Measurements from ENCODE around the gene C16orf54.
"Not testable (repeated sequence)": the region's sequence is repeated elsewhere in the genome, so short reads cannot be mapped to it uniquely, and the experiment has no call there.

The C16orf54 gene

DNA sequence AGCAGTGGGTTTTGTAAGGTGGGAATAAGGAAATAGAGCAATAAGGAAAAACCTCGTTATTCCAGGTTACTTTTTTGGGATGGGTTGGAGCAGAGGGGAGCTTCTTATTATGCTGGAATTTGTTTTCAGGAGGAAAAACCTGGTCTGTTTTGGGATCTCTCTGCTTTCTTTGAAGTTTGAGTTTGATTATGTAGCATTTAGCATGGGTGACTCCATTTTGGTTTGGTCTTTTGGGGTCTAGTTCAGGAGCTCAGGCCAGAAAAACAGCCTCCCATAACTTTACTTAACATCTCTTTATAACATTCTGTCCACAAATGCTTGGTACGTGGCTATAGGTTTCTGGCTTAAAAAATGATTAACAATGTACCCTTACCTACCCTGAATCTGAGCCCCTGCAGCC lies 23.7 kb upstream of the C16orf54 start:
- DNase-seq (ENCODE audit: low read depth in 2 of 2), result no peak

DNA sequence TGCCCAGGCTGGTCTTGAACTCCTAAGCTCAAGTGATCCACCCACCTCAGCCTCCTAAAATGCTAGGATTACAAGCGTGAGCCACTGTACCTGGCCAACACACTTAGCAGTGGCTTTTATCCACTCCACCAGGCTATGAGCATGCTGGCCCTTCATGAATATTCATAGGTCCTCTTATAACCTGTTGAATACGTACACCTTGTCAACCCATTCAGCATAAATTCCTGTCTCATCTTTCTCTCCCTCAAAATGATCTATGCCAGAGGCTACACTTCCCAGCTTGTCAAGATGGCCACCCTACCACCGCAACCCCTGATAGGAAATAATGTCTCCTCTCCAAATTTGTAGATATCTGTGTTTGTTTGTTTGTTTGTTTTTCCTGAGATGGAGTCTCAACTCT lies 21.3 kb upstream of the C16orf54 start:
- DNase-seq (ENCODE audit: low read depth in 2 of 2), result no peak

GRCh38 chr16:29766571-29766970 lies 20.8 kb upstream of the C16orf54 start:
- no peak for DNase-seq (ENCODE audit: low read depth in 2 of 2)

DNA sequence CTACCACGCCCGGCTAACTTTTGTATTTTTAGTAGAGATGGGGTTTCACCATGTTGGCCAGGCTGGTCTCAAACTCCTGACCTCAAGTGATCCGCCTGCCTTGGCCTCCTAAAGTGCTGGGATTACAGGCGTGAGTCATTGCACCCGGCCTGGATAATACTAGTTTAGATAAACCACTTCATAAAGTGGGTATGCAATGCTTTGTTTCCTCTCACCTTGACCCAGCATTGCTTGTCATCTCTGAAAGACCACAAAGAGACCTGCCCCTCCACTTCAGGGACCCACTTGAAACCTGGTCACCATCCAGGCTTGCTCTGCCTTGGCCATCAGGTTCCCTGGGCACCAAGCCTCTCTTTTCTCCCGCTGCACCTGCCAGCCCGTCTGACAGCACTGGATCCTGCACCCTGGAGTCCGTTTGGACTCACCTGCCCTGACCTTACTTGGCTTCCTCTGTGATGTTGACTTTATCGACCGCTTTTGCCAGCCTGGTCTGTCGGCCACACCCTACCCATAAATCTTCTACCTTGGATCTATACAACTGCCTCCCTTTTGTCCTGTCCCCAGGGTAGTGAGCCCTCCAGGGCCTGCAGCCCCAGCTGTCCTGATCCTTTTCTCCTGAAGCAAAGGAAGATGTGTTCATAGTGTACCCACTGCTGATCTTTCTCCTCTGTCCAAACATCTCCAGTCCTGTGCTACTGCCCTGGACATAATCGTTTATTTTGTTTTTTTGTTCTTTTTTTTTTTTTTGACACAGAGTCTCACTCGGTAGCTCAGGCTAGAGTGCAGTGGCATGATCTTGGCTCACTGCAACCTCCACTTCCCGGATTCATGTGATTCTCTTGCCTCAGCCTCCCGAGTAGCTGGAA lies 19.6 kb upstream of the C16orf54 start:
- no peak for DNase-seq (ENCODE audit: low read depth in 2 of 2)

GRCh38 chr16:29763326-29763725 lies 17.5 kb upstream of the C16orf54 start:
- no peak for DNase-seq (ENCODE audit: low read depth in 2 of 2)

GRCh38 chr16:29761882-29762281 lies 16.1 kb upstream of the C16orf54 start:
- DNase-seq (ENCODE audit: low read depth in 2 of 2), result no peak

DNA sequence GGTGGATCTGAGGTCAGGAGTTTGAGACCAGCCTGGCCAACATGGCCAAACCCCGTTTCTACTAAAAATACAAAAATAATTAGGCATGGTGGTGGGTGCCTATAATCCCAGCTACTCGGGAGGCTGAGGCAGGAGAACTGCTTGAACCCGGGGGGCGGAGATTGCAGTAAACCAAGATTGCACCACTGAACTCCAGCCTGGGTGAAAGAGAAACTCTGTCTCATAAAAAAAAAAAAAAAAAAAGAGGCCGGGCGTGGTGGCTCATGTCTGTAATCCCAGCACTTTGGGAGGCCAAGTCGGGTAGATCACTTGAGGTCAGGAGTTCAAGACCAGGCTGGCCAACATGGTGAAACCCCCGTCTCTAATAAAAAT lies 15.5 kb upstream of the C16orf54 start:
- not testable (repeated sequence) for DNase-seq (ENCODE audit: low read depth in 2 of 2)

GRCh38 chr16:29760567-29761279 lies 14.9 kb upstream of the C16orf54 start:
- no peak for DNase-seq (ENCODE audit: low read depth in 2 of 2)

- no peak for DNase-seq (ENCODE audit: low read depth in 2 of 2)
Observed at GRCh38 chr16:29757950-29758466, 12.2 kb upstream of the C16orf54 start.

GRCh38 chr16:29757086-29757485 lies 11.3 kb upstream of the C16orf54 start:
- not testable (repeated sequence) for DNase-seq (ENCODE audit: low read depth in 2 of 2)

GRCh38 chr16:29756654-29757053 lies 10.9 kb upstream of the C16orf54 start:
- no peak for DNase-seq (ENCODE audit: low read depth in 2 of 2)

GRCh38 chr16:29753516-29753915 lies 7.7 kb upstream of the C16orf54 start:
- DNase-seq (ENCODE audit: low read depth in 2 of 2), result no peak

GRCh38 chr16:29748760-29749149 lies 3.0 kb upstream of the C16orf54 start:
- DNase-seq (ENCODE audit: low read depth in 2 of 2), result not testable (repeated sequence)

GRCh38 chr16:29747947-29748759 lies 2.4 kb upstream of the C16orf54 start:
- DNase-seq (ENCODE audit: low read depth in 2 of 2), result no peak

DNA sequence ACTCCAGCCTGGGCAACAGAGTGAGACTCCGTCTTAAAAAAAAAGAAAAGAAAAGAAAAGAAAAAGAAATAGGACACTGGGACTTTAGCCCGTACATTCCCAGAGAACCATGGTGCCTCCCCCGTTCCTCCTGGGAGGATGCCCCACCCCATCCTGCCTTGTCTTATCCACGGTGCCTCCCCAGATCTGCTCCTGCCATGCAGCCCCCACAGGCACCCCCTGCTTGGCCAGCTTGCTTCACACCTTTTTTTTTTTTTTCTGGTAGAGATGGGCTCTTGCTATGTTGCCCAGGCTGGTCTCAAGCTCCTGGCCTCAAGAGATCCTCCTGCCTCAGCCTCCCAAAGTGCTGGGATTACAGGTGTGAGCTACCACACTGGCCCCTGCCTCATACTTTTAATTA lies 728 bp upstream of the C16orf54 start:
- not testable (repeated sequence) for DNase-seq (ENCODE audit: low read depth in 2 of 2)

- no peak for DNase-seq (ENCODE audit: low read depth in 2 of 2)
Observed at GRCh38 chr16:29745121-29745852, 503 bp downstream of the C16orf54 start.

DNA sequence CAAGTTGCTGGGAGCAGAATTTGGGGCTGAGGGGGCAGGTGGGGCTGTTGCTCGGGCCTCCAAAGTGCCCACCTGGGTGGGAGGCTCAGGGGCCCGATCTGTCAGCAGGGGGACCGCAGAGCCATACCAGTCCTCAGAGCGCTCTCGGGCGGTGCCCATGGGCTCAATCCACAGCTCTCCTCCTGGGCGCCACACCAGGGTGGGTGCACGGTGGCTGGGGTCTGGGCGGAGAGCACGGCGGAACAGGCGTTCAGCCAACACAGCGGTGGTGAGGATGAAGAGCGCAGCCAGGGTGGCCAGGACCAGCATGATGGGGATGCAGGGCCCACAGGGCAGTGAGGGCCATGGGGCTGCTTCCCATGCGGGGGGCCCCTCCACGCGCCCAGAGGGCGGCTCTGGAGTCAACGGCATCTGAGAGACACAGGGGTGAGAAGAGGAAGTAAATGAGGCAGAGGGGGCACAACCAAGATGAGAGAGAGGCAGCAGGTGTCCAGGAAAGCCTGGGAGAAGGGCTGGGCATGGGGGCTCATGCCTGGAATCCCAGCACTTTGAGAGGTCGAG lies 1.2 kb downstream of the C16orf54 start:
- no peak for DNase-seq (ENCODE audit: low read depth in 2 of 2)

GRCh38 chr16:29743827-29744531 lies 1.8 kb downstream of the C16orf54 start:
- no peak for DNase-seq (ENCODE audit: low read depth in 2 of 2)

GRCh38 chr16:29743475-29743826 lies 2.3 kb downstream of the C16orf54 start:
- no peak for DNase-seq (ENCODE audit: low read depth in 2 of 2)

GRCh38 chr16:29742683-29743275 lies 3.0 kb downstream of the C16orf54 start:
- DNase-seq (ENCODE audit: low read depth in 2 of 2), result no peak
